Fibroblast of lung (primary cell): ENCODE data around the gene OR52H1.

ENCODE experiments used
- CTCF ChIP-seq, 2 donors: IDR thresholded peaks in 1 of 2; conservative IDR thresholded peaks in 1 of 2; 1 replicate in 1 of 2; 2 replicates in 1 of 2; pipeline ENCODE4 v1.5.1; 2011 to 2012; ENCODE audit warnings: low read length in 2 of 2, control low read depth in 1 of 2, inconsistent platforms in 1 of 2, low read depth in 1 of 2, mild to moderate bottlenecking in 1 of 2
- EZH2 ChIP-seq: IDR thresholded peaks from 2 replicates; pipeline ENCODE4 v1.5.1; 2012; ENCODE audit warnings: low read length, control low read depth, mild to moderate bottlenecking; ENCODE audit errors: missing control alignments

GRCh38 chr11:5596607-5597201, 48.4 kb upstream of the OR52H1 start, which contains the start of gene TRIM6:
- no peak for TF ChIP-seq CTCF (conservative IDR thresholded peaks at IDR 0.05 in 1 of 2, IDR thresholded peaks at IDR 0.05 in 1 of 2; ENCODE audit: low read depth in 1 of 2, low read length in 2 of 2)
- no peak for TF ChIP-seq EZH2
